Measurements from ENCODE around the gene NAP1L2. TPM values are rescaled to one million over a fixed set of nuclear protein-coding genes. Genes with fewer than 3 reads are reported as not detected.

The NAP1L2 gene
- 2.6 TPM for total RNA-seq
- long read RNA-seq: 0 reads

- no peaks in the 10 kb centered on the region for H3K27me3 ChIP-seq
- TF ChIP-seq CTCF (IDR thresholded peaks at IDR 0.05): no peak
- H3K27ac ChIP-seq: peak within 1 kb of the TSS; percentile 36
- no peaks in the 10 kb centered on the region for H3K4me1 ChIP-seq
- intact Hi-C loops (cut with DNase I): no loop called here
- H3K36me3 ChIP-seq: no peaks in the 10 kb centered on the region
- ATAC-seq (peak; percentile 92), DNase-seq (peak; percentile 62)
- H3K9me3 ChIP-seq: no peaks in the 10 kb centered on the region
- H3K4me3 ChIP-seq: peak within 1 kb of the TSS; percentile 53
Measured at GRCh38 chrX:73214426-73215094, at the start of gene NAP1L2. Gene NAP1L2 (minus strand): TSS chrX:73214851. CDS start chrX:73214492, 359 bp downstream.

DNA sequence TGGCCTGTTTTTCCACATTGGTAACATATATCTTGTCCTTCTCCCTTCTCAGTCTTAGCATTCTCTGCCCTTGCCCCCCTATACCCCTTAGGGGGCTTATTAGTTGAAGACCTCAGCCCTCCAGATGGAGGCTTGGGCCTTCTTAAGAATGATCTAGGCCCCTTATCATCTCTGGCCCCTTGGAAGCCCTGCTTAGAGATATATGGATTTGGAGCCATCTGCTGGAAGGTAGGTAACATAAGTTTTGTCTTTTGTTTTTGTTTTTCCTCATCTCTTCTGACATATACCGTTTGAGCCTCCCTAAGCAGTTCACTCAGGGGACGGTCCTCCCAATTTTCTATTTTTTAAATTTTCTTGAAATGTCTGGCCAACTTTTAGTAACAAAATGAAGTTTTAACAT, 48.3 kb upstream of the NAP1L2 start:
- H3K36me3 ChIP-seq: no peaks in the 10 kb centered on the region
- ATAC-seq (no peak), DNase-seq (no peak)
- no peaks in the 10 kb centered on the region for H3K4me1 ChIP-seq
- no peak overlapping the region for H3K27ac ChIP-seq
- intact Hi-C loops (cut with DNase I): no loop called here
- no peak for TF ChIP-seq CTCF (IDR thresholded peaks at IDR 0.05)
- H3K27me3 ChIP-seq: no peaks in the 10 kb centered on the region
- H3K9me3 ChIP-seq: no peaks in the 10 kb centered on the region
- no peak overlapping the region for H3K4me3 ChIP-seq

GRCh38 chrX:73239242-73239641, 24.6 kb upstream of the NAP1L2 start:
- Histone ChIP-seq H3K27ac (no peak overlapping the region), H3K9me3 (no peaks in the 10 kb centered on the region), H3K27me3 (no peaks in the 10 kb centered on the region), H3K4me3 (no peak overlapping the region), H3K36me3 (no peaks in the 10 kb centered on the region), H3K4me1 (no peaks in the 10 kb centered on the region)
- TF ChIP-seq CTCF (IDR thresholded peaks at IDR 0.05): no peak
- ATAC-seq: no peak
- DNase-seq: no peak
- intact Hi-C loops (cut with DNase I): no loop called here

DNA sequence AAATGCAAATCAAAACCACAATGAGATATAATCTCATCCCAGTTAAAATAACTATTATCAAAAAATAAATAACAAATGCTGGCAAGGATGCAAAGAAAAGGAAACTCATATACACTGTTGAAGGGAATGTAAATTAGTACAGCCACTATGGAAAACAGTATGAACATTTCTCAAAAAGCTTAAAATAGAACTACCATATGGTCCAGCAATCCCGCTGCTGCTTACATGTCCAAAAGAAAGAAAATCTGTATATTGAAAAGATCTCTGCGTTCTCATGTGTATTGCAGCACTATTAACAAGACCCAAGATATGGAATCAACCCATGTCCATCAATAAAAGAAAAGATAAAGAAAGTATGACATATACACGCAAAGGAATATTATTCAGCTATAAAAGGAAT, 3.0 kb upstream of the NAP1L2 start:
- Histone ChIP-seq H3K4me3 (no peak overlapping the region), H3K4me1 (no peaks in the 10 kb centered on the region), H3K27ac (no peak overlapping the region), H3K27me3 (no peaks in the 10 kb centered on the region), H3K36me3 (no peaks in the 10 kb centered on the region), H3K9me3 (no peaks in the 10 kb centered on the region)
- TF ChIP-seq CTCF (IDR thresholded peaks at IDR 0.05): no peak
- no peak for DNase-seq
- no peak for ATAC-seq
- intact Hi-C loops (cut with DNase I): no loop called here

DNA sequence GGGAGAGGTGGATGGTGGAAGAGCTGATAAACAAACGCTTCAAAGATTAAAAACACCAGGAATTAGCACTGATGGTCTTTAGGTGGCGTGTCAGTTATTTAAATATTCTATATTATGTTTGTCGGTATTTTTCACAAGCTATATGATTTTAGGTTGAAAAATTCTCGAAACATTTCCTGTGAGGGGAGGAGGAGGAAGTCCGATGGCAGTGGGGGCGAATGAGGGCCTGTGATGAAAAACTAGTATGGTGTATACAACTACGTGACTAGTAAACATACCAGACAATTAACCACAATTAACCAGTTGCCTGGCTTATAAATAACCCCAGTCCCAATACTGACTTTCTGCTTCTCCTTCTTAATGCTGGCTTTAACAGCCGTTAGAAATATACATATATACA, 595 bp upstream of the NAP1L2 start:
- intact Hi-C loops (cut with DNase I): no loop called here
- Histone ChIP-seq H3K27me3 (no peaks in the 10 kb centered on the region), H3K9me3 (no peaks in the 10 kb centered on the region), H3K36me3 (no peaks in the 10 kb centered on the region), H3K27ac (no peak overlapping the region), H3K4me3 (peak overlapping the region; percentile 53), H3K4me1 (no peaks in the 10 kb centered on the region)
- DNase-seq (no peak), ATAC-seq (no peak)
- no peak for TF ChIP-seq CTCF (IDR thresholded peaks at IDR 0.05)

Data from upper lobe of right lung (tissue), 1 donor.